Activated CD4-positive, CD25-positive, alpha-beta regulatory T cell treated with anti-CD3 and anti-CD28 coated beads, Interleukin-2, amount 50 U/mL, for 24 hours (primary cell): ENCODE data around the gene DCLRE1C.
A peak's percentile ranks its signal among the peaks of the same experiment; 100 is the strongest.
"Not testable (repeated sequence)": the region's sequence is repeated elsewhere in the genome, so short reads cannot be mapped to it uniquely, and the experiment has no call there.

Experiments used
- ATAC-seq, 2 donors: fragments of 150-1000 bp; cut with Tn5 transposase; one replicate each; pipeline ENCODE4 v1.10.0; 2021; ENCODE audit warnings: mild to moderate bottlenecking in 1 of 2, moderate library complexity in 1 of 2

The DCLRE1C gene

GRCh38 chr10:14954001-14954770 lies at the start of gene DCLRE1C:
DCLRE1C (minus strand) TSS chr10:14954096; CDS start chr10:14954010, 86 bp downstream.
- peak; percentile 95 for ATAC-seq

- no peak for ATAC-seq
Observed at GRCh38 chr10:14995964-14996565, 42.2 kb upstream of the DCLRE1C start.

GRCh38 chr10:14993500-14994455 lies 39.9 kb upstream of the DCLRE1C start:
- not testable (repeated sequence) for ATAC-seq

GRCh38 chr10:14992336-14992735 lies 38.4 kb upstream of the DCLRE1C start:
- ATAC-seq, result not testable (repeated sequence)

GRCh38 chr10:14991035-14991749 lies 37.3 kb upstream of the DCLRE1C start:
- ATAC-seq, result not testable (repeated sequence)

- not testable (repeated sequence) for ATAC-seq
Observed at GRCh38 chr10:14989552-14989951, 35.7 kb upstream of the DCLRE1C start.

GRCh38 chr10:14982744-14983143 lies 28.8 kb upstream of the DCLRE1C start:
- no peak for ATAC-seq

GRCh38 chr10:14975672-14976273 lies 21.9 kb upstream of the DCLRE1C start:
- no peak for ATAC-seq

GRCh38 chr10:14974153-14974998 lies 20.5 kb upstream of the DCLRE1C start:
- not testable (repeated sequence) for ATAC-seq

- no peak for ATAC-seq
Observed at GRCh38 chr10:14971867-14972448, 18.1 kb upstream of the DCLRE1C start.

- ATAC-seq, result no peak
Observed at GRCh38 chr10:14967897-14968296, 14.0 kb upstream of the DCLRE1C start.

GRCh38 chr10:14959221-14960057 lies 5.5 kb upstream of the DCLRE1C start, which contains the start of gene MEIG1:
MEIG1 (plus strand) TSS chr10:14959388; CDS start chr10:14966469, 7,081 bp downstream.
- peak; percentile 86 to 88 for ATAC-seq

GRCh38 chr10:14958872-14959220 lies 5.0 kb upstream of the DCLRE1C start:
- no peak for ATAC-seq

GRCh38 chr10:14954934-14955333 lies 1.0 kb upstream of the DCLRE1C start:
- ATAC-seq, result no peak

- ATAC-seq, result peak; percentile 37 to 44
Observed at GRCh38 chr10:14953424-14954000, 384 bp downstream of the DCLRE1C start.

GRCh38 chr10:14952851-14953423 lies 959 bp downstream of the DCLRE1C start:
- no peak for ATAC-seq

GRCh38 chr10:14949291-14949690 lies 4.6 kb downstream of the DCLRE1C start:
- no peak for ATAC-seq

- ATAC-seq, result no peak
Observed at GRCh38 chr10:14947268-14947667, 6.6 kb downstream of the DCLRE1C start.

- no peak for ATAC-seq
Observed at GRCh38 chr10:14945108-14945507, 8.8 kb downstream of the DCLRE1C start.
